GM12873 (cell line): Measurements from ENCODE around the gene KIF1B.

Source experiments
- TF ChIP-seq, protein P1 (sequence below): IDR thresholded peaks from 2 replicates; pipeline ENCODE4 v1.5.1; 2012; ENCODE audit warnings: low read depth, mild to moderate bottlenecking, moderate library complexity, low read length, control low read depth; ENCODE audit not compliant: insufficient read depth; ENCODE audit errors: missing control alignments

KIF1B gene

GRCh38 chr1:10171995-10172669 lies 38.2 kb upstream of the KIF1B start:
- TF ChIP-seq, protein P1, sequence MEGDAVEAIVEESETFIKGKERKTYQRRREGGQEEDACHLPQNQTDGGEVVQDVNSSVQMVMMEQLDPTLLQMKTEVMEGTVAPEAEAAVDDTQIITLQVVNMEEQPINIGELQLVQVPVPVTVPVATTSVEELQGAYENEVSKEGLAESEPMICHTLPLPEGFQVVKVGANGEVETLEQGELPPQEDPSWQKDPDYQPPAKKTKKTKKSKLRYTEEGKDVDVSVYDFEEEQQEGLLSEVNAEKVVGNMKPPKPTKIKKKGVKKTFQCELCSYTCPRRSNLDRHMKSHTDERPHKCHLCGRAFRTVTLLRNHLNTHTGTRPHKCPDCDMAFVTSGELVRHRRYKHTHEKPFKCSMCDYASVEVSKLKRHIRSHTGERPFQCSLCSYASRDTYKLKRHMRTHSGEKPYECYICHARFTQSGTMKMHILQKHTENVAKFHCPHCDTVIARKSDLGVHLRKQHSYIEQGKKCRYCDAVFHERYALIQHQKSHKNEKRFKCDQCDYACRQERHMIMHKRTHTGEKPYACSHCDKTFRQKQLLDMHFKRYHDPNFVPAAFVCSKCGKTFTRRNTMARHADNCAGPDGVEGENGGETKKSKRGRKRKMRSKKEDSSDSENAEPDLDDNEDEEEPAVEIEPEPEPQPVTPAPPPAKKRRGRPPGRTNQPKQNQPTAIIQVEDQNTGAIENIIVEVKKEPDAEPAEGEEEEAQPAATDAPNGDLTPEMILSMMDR = no peak

DNA sequence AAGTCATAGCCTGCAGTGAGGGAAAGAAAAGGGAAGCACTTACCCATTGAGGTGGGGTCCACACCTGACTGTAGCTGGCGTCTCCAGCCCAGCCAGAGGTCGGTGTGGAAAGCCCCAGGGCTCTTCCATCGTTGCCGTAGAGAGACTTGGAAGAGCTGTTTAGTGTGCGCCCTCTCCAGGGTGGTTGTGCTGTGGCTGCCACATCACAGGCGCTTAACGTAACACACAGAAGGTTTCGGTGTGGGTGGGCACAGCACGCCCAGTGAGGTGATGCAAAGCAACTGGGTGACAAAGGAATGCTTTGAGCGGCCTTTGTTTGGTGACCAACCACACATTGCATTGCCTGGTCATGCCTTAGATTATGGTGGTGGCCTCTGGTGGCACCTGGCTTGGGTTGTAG lies 36.8 kb upstream of the KIF1B start:
- TF ChIP-seq, protein P1 = peak; percentile 17

GRCh38 chr1:10177876-10178275 lies 32.5 kb upstream of the KIF1B start:
- TF ChIP-seq, protein P1 = no peak

DNA sequence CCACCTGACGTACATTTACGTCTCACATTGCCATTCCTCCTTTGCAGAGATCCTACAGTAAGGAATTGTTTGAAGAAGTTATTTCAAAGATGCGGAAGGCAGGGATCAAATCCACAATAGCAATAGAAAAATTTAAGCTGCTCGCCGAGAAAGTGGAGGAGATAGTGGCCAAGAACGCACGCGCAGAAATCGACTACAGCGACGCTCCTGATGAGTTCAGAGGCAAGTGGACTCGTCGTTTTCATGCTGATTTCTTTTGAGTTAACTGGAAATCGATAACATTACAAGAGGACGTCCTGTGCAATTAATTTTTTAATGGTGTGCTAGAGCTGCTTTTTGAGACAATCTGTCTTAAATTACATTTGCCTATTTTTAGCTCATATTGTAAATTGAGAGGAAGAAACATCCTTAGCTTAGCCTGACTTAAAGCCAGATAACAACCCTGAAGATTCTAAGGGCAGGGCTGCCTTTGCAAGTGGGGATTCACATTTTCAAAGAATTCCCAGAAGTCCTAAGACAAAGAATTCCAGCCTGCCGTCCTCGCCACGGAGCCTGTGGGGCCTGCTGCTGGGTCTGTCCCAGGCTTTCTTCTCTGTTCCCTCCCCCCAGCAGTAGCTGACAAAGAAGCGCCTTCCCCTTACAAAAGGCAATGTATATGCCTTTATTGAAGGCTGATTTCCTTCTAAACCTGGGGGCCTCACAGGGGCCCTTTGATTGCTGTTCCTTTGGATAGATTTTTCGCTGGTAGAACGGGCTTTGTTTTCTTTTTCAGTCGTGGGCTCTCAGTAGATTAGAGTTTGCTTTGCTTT lies 31.6 kb upstream of the KIF1B start:
- TF ChIP-seq, protein P1 = no peak

- TF ChIP-seq, protein P1 = no peak
Observed at GRCh38 chr1:10179406-10180091, 30.8 kb upstream of the KIF1B start.

- TF ChIP-seq, protein P1 = no peak
Observed at GRCh38 chr1:10181154-10181553, 29.2 kb upstream of the KIF1B start.

DNA sequence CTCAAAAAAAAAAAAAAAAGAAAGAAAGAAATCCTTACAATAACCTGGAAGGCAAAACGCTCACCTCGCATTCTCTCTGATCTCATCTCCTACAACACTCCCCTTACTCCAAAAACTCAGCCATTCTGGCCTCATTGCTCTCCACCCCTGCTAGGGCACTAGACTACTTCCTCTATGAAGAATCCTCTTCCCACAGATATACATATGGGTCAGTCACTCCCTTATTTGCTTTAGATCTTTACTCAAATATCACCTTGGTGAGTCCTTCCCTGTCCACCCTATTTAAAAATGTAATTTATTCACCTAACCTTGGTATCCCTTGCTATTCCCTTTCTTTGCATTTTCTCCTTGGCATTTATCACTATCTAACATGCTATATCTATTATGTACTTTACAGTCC lies 24.6 kb upstream of the KIF1B start:
- TF ChIP-seq, protein P1 = no peak
